CD4-positive, alpha-beta memory T cell (primary cell): ENCODE measurements around the gene SPEM1. TPM values are rescaled to one million over a fixed set of nuclear protein-coding genes. Genes with fewer than 3 reads are reported as not detected.

Source experiments
- CTCF ChIA-PET: fragments of 350-600 bp; sonication (Branson Sonifier 250); formaldehyde crosslinking; loops from one replicate; lab custom pipeline; 2021; ENCODE audit warnings: inconsistent platforms; ENCODE audit not compliant: partially characterized antibody; lab: Charles Lee
- POLR2A ChIA-PET: fragments of 350-600 bp; sonication (Branson Sonifier 250); formaldehyde crosslinking; loops from one replicate; lab custom pipeline; 2021; ENCODE audit not compliant: partially characterized antibody; lab: Charles Lee
- DNase-seq, 5 donors: peaks; one replicate each; pipeline versions ENCODE4 v3.0.0 to v3.0.0-alpha.2; 2020 to 2022; ENCODE audit warnings: mixed read lengths in 1 of 5
- H3K27ac ChIP-seq: one replicate; pipeline ENCODE4 v1.7.0; 2013; ENCODE audit warnings: low read depth, low read length
- H3K27me3 ChIP-seq: 2 replicates; pipeline ENCODE4 v1.7.0; 2013; ENCODE audit warnings: mild to moderate bottlenecking, low read length, moderate library complexity; ENCODE audit not compliant: insufficient read depth
- H3K36me3 ChIP-seq: 2 replicates; pipeline ENCODE4 v1.7.0; 2013; ENCODE audit warnings: mild to moderate bottlenecking, low read length, moderate library complexity; ENCODE audit not compliant: insufficient read depth
- H3K4me1 ChIP-seq: 2 replicates; pipeline ENCODE4 v1.7.0; 2013; ENCODE audit warnings: mild to moderate bottlenecking, low read length, moderate library complexity; ENCODE audit not compliant: insufficient read depth
- H3K4me3 ChIP-seq, 2 donors: one replicate each; pipeline ENCODE4 v1.7.0; 2013; ENCODE audit warnings: low read length in 2 of 2, mild to moderate bottlenecking in 1 of 2
- H3K9me3 ChIP-seq, 2 donors: one replicate each; pipeline ENCODE4 v1.7.0; 2013; ENCODE audit warnings: low read length in 2 of 2, control low read depth in 1 of 2; ENCODE audit not compliant: control insufficient read depth in 1 of 2
- H3K27ac Mint-ChIP-seq, 7 donors: one replicate each; pipeline ENCODE4 v1.8.0; 2020 to 2021; ENCODE audit warnings: mixed read lengths in 7 of 7, mild to moderate bottlenecking in 6 of 7, inconsistent platforms in 3 of 7, moderate library complexity in 3 of 7
- H3K27me3 Mint-ChIP-seq, 2 donors: one replicate each; pipeline ENCODE4 v1.8.0; 2020 to 2021; ENCODE audit warnings: mixed read lengths in 2 of 2
- H3K36me3 Mint-ChIP-seq, 2 donors: one replicate each; pipeline ENCODE4 v1.8.0; 2020 to 2021; ENCODE audit warnings: mixed read lengths in 2 of 2, inconsistent platforms in 1 of 2, mild to moderate bottlenecking in 1 of 2
- H3K4me1 Mint-ChIP-seq, 4 donors: one replicate each; pipeline ENCODE4 v1.8.0; 2020 to 2021; ENCODE audit warnings: mixed read lengths in 4 of 4, mild to moderate bottlenecking in 1 of 4
- H3K4me3 Mint-ChIP-seq, 8 donors: one replicate each; pipeline ENCODE4 v1.8.0; 2020 to 2021; ENCODE audit warnings: mixed read lengths in 8 of 8, mild to moderate bottlenecking in 7 of 8, moderate library complexity in 6 of 8, inconsistent platforms in 3 of 8
- H3K9me3 Mint-ChIP-seq, 8 donors: one replicate each; pipeline ENCODE4 v1.8.0; 2020 to 2021; ENCODE audit warnings: mixed read lengths in 8 of 8, mild to moderate bottlenecking in 5 of 8, inconsistent platforms in 3 of 8, moderate library complexity in 1 of 8
- intact Hi-C: fragments of 100-400 bp; cut with micrococcal nuclease; formaldehyde crosslinking; loops from one replicate; pipeline ENCODE4 v1.15.1; 2023
- polyA plus RNA-seq, 2 donors: library from polyadenylated mRNA; unstranded; fragments of 300-500 nt; fragmentation: Illumina TruSeq; gene quantifications; one replicate each; pipeline ENCODE4 v1.2.3, GENCODE V29; 2021
- total RNA-seq, 2 experiments: library from RNA; stranded (reverse); gene quantifications; one replicate each; pipeline ENCODE4 v1.2.3, GENCODE V29; 2021

SPEM1 gene, protein sequence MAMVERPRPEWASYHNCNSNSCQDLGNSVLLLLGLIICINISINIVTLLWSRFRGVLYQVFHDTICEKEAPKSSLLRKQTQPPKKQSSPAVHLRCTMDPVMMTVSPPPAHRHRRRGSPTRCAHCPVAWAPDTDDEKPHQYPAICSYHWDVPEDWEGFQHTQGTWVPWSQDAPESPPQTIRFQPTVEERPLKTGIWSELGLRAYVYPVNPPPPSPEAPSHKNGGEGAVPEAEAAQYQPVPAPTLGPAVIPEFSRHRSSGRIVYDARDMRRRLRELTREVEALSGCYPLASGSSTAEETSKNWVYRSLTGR
- not detected for total RNA-seq
- polyA plus RNA-seq = not detected

DNA sequence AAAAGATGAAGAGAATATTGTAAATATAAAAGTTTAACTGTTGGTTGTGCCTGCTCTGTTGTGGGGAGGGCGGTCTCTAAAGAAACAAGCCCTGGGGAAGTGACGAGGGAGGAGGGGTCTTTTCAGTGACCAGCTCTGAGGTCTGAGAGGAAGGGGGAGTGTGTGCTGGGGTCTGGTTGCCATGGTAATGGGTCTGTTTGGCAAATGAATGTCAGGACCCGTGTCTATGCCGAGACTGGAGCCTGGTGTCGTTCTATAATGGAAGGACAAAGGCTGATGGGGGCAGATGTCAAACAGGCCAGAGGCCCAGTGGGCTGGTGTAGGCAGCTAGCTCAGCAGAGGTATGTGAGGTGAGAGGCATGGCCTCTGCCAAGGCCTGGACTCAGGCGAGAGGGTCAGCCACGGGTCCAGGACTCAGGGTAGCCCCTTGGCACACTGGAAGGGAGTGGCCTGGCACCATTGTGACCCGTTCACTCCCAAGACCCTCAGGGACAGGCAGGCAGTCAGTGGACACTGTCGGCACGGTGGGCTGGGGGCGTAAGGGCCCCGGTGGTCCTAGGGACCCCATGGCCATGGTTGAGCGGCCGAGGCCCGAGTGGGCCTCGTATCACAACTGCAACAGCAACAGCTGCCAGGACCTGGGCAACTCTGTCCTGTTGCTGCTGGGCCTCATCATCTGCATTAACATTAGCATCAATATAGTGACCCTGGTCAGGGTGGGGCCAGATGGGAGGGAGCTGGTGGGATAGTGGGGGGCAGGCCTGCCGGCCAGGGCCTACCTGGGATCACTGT is at the start of gene SPEM1:
SPEM1 (plus strand) TSS at position 506 of the 792 bp plus-strand sequence; CDS start at position 567, 61 bp downstream.
- peaks cover 0 to 4% (median 1%) of the 10 kb centered on the region in 4 donors for H3K4me1 Mint-ChIP-seq
- no peaks in the 10 kb centered on the region for H3K27me3 ChIP-seq
- no peak for DNase-seq
- peaks cover 0 to 1% of the 10 kb centered on the region in 2 donors for H3K27me3 Mint-ChIP-seq
- H3K36me3 ChIP-seq = no peaks in the 10 kb centered on the region
- no peaks in the 10 kb centered on the region for H3K4me1 ChIP-seq
- H3K9me3 ChIP-seq = no peaks in the 10 kb centered on the region
- ChIA-PET CTCF (interaction anchor here (1.4 to 1.8 kb wide), 2 partner anchors 17 to 64 kb away, joined by 4 to 6 read pairs; no protein-coding TSS in a partner anchor), POLR2A (interaction anchor here (1.2 kb wide), 1 partner anchor 16 kb away, joined by 4 read pairs; no protein-coding TSS in a partner anchor)
- peak within 1 kb of the TSS in 2 of 7 donors; percentile 53 to 58 for H3K27ac Mint-ChIP-seq
- no peak within 1 kb of the TSS for H3K4me3 ChIP-seq
- no peak within 1 kb of the TSS for H3K4me3 Mint-ChIP-seq
- no peaks in the 10 kb centered on the region for H3K9me3 Mint-ChIP-seq
- H3K27ac ChIP-seq = no peak within 1 kb of the TSS
- no peaks in the 10 kb centered on the region for H3K36me3 Mint-ChIP-seq
- intact Hi-C loops = no loop called here

DNA sequence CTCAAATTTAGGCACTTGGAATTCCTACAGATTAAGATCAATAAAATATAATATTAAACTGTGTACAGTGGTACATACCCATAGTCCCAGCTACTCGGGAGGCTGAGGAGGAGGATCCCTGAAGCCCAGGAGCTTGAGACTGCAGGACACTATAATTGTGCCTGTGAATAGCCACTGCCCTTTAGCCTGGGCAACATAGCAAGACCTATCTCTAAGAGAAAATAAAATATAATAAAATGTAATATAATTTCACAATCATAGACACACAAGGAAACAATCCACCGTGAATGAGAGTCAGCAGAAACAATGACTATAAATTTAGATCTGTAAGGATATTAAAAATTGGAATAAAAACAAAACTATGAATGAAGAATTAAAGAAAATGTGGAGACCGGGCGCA is 49.3 kb upstream of the SPEM1 start:
- no peak overlapping the region for H3K4me3 Mint-ChIP-seq
- Histone ChIP-seq H3K36me3 (no peaks in the 10 kb centered on the region), H3K4me1 (no peaks in the 10 kb centered on the region), H3K27me3 (no peaks in the 10 kb centered on the region), H3K27ac (no peak overlapping the region), H3K4me3 (no peak overlapping the region), H3K9me3 (no peaks in the 10 kb centered on the region)
- H3K9me3 Mint-ChIP-seq = no peaks in the 10 kb centered on the region
- no peak overlapping the region for H3K27ac Mint-ChIP-seq
- intact Hi-C loops = no loop called here
- peaks cover 4 to 6% of the 10 kb centered on the region in 2 donors for H3K27me3 Mint-ChIP-seq
- H3K36me3 Mint-ChIP-seq = no peaks in the 10 kb centered on the region
- CTCF ChIA-PET = interaction anchor here (0.7 to 6.2 kb wide), 3 partner anchors 9 to 15 kb away, joined by 3 to 30 read pairs (median 6); partner anchors contain the start of gene TMEM95
- no peak for DNase-seq
- H3K4me1 Mint-ChIP-seq = no peaks in the 10 kb centered on the region
- POLR2A ChIA-PET = interaction anchor here (1.1 to 3.4 kb wide), 3 partner anchors 13 to 117 kb away, joined by 3 to 9 read pairs (median 4); no protein-coding TSS in a partner anchor

DNA sequence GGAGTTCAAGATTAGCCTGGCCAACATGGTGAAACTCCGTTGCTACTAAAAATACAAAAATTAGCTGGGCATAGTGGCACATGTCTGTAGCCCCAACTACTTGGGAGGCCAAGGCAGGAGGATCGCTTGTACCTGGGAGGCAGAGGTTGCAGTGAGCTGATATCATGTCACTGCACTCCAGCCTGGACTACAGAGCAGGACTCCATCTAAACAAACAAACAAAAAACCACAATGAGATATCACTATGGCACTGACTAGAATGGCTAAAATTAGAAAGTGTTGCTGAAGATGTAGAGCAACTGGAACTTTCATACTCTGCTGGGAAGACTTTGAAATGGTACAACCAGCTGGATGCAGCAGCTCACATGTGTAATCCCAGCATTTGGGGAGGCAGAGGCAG is 45.8 kb upstream of the SPEM1 start:
- no peak overlapping the region for H3K27ac Mint-ChIP-seq
- intact Hi-C loops = no loop called here
- H3K27me3 Mint-ChIP-seq = peaks cover 7 to 16% of the 10 kb centered on the region in 2 donors
- Histone ChIP-seq H3K4me1 (no peaks in the 10 kb centered on the region), H3K4me3 (no peak overlapping the region), H3K9me3 (no peaks in the 10 kb centered on the region), H3K27ac (no peak overlapping the region), H3K27me3 (no peaks in the 10 kb centered on the region), H3K36me3 (no peaks in the 10 kb centered on the region)
- peaks cover 0 to 4% of the 10 kb centered on the region in 2 donors for H3K36me3 Mint-ChIP-seq
- no peaks in the 10 kb centered on the region for H3K4me1 Mint-ChIP-seq
- ChIA-PET CTCF (interaction anchor here (6.2 kb wide), 1 partner anchor 19 kb away, joined by 30 read pairs; the partner anchor contains the start of gene TMEM95), POLR2A (interaction anchor here (0.8 to 1.3 kb wide), 2 partner anchors 10 to 19 kb away, joined by 3 to 4 read pairs; no protein-coding TSS in a partner anchor)
- H3K4me3 Mint-ChIP-seq = no peak overlapping the region
- H3K9me3 Mint-ChIP-seq = peaks cover 0 to 4% (median 0%) of the 10 kb centered on the region in 8 donors
- no peak for DNase-seq

DNA sequence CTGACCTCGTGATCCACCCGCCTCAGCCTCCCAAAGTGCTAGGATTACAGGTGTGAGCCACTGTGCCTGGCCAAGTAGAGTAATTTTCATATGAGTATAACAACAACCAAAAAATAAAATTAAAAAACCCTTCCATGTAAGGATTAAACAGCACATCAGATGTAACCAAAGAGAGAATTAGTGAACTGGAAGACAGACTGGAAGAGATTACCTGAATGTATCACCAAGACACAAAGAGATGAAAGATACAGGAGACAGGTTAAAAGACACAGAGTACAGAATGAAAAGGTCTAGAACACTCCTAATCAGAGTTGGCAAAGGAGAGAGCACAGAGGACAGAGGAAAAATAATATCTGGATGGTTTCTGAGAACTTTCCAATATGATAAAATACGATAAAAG is 41.0 kb upstream of the SPEM1 start:
- POLR2A ChIA-PET = no interaction called here
- Mint-ChIP-seq H3K4me3 (peak overlapping the region in 1 of 8 donors; percentile 26), H3K9me3 (peaks cover 0 to 6% (median 0%) of the 10 kb centered on the region in 8 donors), H3K27ac (no peak overlapping the region), H3K27me3 (peaks cover 29 to 42% of the 10 kb centered on the region in 2 donors), H3K36me3 (peaks cover 0 to 7% of the 10 kb centered on the region in 2 donors), H3K4me1 (peaks cover 5 to 14% (median 8%) of the 10 kb centered on the region in 4 donors)
- CTCF ChIA-PET = no interaction called here
- intact Hi-C loops = no loop called here
- no peaks in the 10 kb centered on the region for H3K9me3 ChIP-seq
- no peak for DNase-seq
- no peaks in the 10 kb centered on the region for H3K36me3 ChIP-seq
- H3K4me1 ChIP-seq = peaks cover 9% of the 10 kb centered on the region
- peaks cover 9% of the 10 kb centered on the region for H3K27me3 ChIP-seq
- H3K4me3 ChIP-seq = no peak overlapping the region
- no peak overlapping the region for H3K27ac ChIP-seq

DNA sequence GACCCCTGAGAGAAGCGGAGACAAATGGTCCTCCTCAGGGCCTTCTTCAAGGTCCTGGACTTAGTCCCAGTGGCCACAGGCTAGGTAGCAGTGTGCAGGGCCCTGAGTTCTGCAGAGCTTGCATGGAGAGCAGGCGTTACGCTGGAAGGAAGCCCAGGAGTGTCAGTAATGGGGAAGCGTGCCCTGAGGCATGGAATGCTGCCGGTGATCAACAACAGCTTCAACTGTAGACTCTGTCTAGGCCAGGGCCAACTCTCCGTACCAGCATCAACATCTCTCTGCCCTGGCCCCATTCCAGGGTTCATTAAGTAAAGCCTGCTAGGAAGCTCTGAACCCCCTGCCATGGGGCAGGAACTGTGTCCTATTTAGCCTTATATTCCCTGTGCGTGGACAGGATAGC is 39.8 kb upstream of the SPEM1 start:
- peaks cover 29 to 40% of the 10 kb centered on the region in 2 donors for H3K27me3 Mint-ChIP-seq
- intact Hi-C loops = no loop called here
- H3K4me3 Mint-ChIP-seq = peak overlapping the region in 2 of 8 donors; percentile 4 to 51
- Histone ChIP-seq H3K4me3 (no peak overlapping the region), H3K9me3 (no peaks in the 10 kb centered on the region), H3K27ac (no peak overlapping the region), H3K27me3 (peaks cover 9% of the 10 kb centered on the region), H3K4me1 (peaks cover 16% of the 10 kb centered on the region), H3K36me3 (no peaks in the 10 kb centered on the region)
- CTCF ChIA-PET = interaction anchor here (1.0 to 3.0 kb wide), 2 partner anchors 9 to 56 kb away, joined by 3 to 14 read pairs; partner anchors contain the start of gene TMEM102
- no peak for DNase-seq
- H3K4me1 Mint-ChIP-seq = peaks cover 8 to 23% (median 13%) of the 10 kb centered on the region in 4 donors
- peak overlapping the region in 2 of 7 donors; percentile 58 to 75 for H3K27ac Mint-ChIP-seq
- peaks cover 0 to 6% (median 0%) of the 10 kb centered on the region in 8 donors for H3K9me3 Mint-ChIP-seq
- H3K36me3 Mint-ChIP-seq = peaks cover 3 to 7% of the 10 kb centered on the region in 2 donors
- POLR2A ChIA-PET = interaction anchor here (1.3 to 1.4 kb wide), 2 partner anchors 9 to 14 kb away, joined by 3 read pairs; partner anchors contain the start of gene PLSCR3

DNA sequence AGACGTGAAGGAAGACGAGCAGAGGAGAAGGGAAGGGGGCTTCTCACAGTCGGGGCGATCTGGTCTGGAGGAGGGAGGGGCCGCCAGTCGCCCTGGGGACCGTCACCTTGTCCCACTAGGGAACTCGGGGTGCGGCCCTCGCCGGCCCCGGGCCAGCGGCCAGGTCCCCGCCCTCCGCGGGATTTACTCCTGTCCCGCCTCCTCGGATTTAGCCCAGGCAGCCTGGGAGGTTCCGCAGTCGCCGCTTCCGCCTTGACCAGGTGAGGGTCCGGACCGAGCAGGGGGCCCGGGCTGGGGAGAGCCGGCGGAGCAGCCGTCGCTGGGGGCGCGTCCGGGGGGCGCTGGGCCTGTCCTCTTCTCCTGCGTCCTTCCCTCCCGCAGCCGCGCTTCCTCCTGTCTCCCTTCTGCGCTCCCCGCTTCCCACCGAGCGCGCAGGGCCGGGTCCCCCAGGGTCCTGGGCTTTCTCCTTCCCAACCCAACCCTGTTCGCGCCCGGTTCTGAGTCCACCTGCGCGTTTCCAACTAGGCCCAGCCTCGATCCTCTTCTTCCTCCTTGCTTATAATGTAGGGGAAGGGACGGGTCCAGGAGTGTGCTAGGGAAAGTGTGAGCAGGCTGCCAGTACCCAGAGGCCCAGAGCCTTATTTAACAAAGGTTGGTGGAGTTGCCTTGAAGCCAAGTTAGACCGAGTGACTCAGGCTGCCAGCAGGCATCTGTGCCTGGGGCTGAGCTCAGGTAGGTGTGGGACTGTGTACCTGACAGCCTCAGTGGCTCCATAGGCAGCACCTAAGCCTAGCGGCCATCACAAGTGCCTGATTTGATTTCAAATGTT is 39.1 kb upstream of the SPEM1 start, which contains the start of gene TNK1:
TNK1 (plus strand) TSS at position 235 of the 829 bp plus-strand sequence. CDS start 1,838 bp downstream, outside the sequence.
- Mint-ChIP-seq H3K4me1 (peaks cover 8 to 26% (median 13%) of the 10 kb centered on the region in 4 donors), H3K9me3 (peaks cover 0 to 6% (median 0%) of the 10 kb centered on the region in 8 donors), H3K36me3 (peaks cover 6 to 7% of the 10 kb centered on the region in 2 donors), H3K4me3 (peak within 1 kb of the TSS in 3 of 8 donors; percentile 4 to 51 (median 26)), H3K27ac (peak within 1 kb of the TSS in 4 of 7 donors; percentile 19 to 91 (median 66)), H3K27me3 (peaks cover 29 to 40% of the 10 kb centered on the region in 2 donors)
- CTCF ChIA-PET = interaction anchor here (2.0 to 3.0 kb wide), 2 partner anchors 25 to 55 kb away, joined by 5 to 14 read pairs; partner anchors contain the start of gene TMEM102
- DNase-seq = no peak
- POLR2A ChIA-PET = interaction anchor here (1.3 to 4.7 kb wide), 4 partner anchors 9 to 103 kb away, joined by 3 to 57 read pairs (median 4); partner anchors contain the start of genes PLSCR3 and POLR2A
- no peak within 1 kb of the TSS for H3K27ac ChIP-seq
- H3K4me1 ChIP-seq = peaks cover 16% of the 10 kb centered on the region
- intact Hi-C loops = no loop called here
- no peaks in the 10 kb centered on the region for H3K9me3 ChIP-seq
- H3K27me3 ChIP-seq = peaks cover 9% of the 10 kb centered on the region
- H3K36me3 ChIP-seq = no peaks in the 10 kb centered on the region
- H3K4me3 ChIP-seq = no peak within 1 kb of the TSS
